Activated B cell treated with CpG ODN at 0.5 μM for 24 hours (primary cell): Measurements from ENCODE around the gene TERT. TPM values are rescaled to one million over a fixed set of nuclear protein-coding genes. Genes with fewer than 3 reads are reported as not detected.
A peak's percentile ranks its signal among the peaks of the same experiment; 100 is the strongest.

Experiments
- ATAC-seq: fragments of 200-7000 bp; cut with Tn5 transposase; one replicate; pipeline ENCODE4 v1.10.0; 2021; ENCODE audit warnings: low read depth, mild to moderate bottlenecking, moderate library complexity
- CTCF ChIA-PET: fragments of 350-600 bp; sonication (Branson Sonifier 250); formaldehyde crosslinking; loops from one replicate; lab custom pipeline; 2021; ENCODE audit warnings: antibody characterized with exemption; lab: Charles Lee
- POLR2A ChIA-PET: fragments of 350-600 bp; sonication (Branson Sonifier 250); formaldehyde crosslinking; loops from one replicate; lab custom pipeline; 2021; ENCODE audit warnings: antibody characterized with exemption; lab: Charles Lee
- DNase-seq: peaks from one replicate; pipeline ENCODE4 v3.0.0; 2022
- H3K27ac Mint-ChIP-seq: one replicate; pipeline ENCODE4 v1.8.0; 2020; ENCODE audit warnings: mixed read lengths
- H3K27me3 Mint-ChIP-seq: one replicate; pipeline ENCODE4 v1.8.0; 2021; ENCODE audit warnings: mixed read lengths
- H3K36me3 Mint-ChIP-seq: one replicate; pipeline ENCODE4 v1.8.0; 2021; ENCODE audit warnings: low read depth, mixed read lengths
- H3K4me1 Mint-ChIP-seq: one replicate; pipeline ENCODE4 v1.8.0; 2021; ENCODE audit warnings: mixed read lengths
- H3K4me3 Mint-ChIP-seq: one replicate; pipeline ENCODE4 v1.8.0; 2020; ENCODE audit warnings: mild to moderate bottlenecking, mixed read lengths
- H3K9me3 Mint-ChIP-seq: one replicate; pipeline ENCODE4 v1.8.0; 2020; ENCODE audit warnings: mixed read lengths
- intact Hi-C: fragments of 100-400 bp; cut with micrococcal nuclease; formaldehyde crosslinking; loops from one replicate; pipeline ENCODE4 v1.15.1; 2024
- total RNA-seq: library from RNA; stranded (reverse); gene quantifications from 2 replicates; pipeline ENCODE4 v1.2.3, GENCODE V29; 2022
- TF ChIP-seq, protein P1 (sequence below): fragments of 200-600 bp; IDR thresholded peaks from one replicate; pipeline ENCODE4 v1.8.0; 2022; ENCODE audit warnings: antibody characterized with exemption, mild to moderate bottlenecking

The TERT gene
- total RNA-seq, 1 donor from 2014 or later, result 0.35 TPM

DNA sequence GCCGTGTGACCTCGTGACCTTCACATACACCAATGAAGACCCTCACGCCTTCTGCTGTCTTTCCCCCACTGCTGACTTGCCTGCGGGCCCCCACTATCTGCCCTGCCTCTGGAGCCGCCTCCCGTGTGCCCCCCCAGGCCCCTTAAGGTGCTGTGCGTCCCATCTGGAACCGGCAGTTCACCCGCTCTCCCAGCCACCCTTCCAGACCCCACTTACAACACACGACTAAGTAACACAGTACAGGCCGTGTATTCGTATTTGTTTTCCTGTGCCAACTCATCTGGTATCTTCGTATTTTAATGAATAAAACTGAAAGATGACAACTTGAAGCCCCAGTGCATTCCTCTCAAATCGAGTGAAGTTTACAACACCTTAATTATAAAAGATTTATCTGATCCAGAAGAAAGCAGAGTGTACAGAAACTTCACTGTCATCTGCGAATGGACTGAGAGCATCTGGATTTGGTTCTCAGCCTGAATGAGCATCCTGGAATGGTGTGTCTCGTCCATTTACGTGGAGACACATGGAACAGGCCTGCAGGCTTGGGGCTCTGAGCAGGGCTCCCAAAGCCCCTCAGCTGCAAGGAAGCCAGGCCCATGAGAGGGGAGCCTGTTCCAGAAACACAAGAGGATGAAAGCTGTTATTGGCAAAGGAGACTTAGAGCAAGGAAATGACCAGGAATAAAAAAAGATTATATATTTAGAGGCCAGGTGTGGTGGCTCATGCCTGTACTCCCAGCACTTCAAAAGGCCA lies 21.9 kb upstream of the TERT start:
- TF ChIP-seq, protein P1, sequence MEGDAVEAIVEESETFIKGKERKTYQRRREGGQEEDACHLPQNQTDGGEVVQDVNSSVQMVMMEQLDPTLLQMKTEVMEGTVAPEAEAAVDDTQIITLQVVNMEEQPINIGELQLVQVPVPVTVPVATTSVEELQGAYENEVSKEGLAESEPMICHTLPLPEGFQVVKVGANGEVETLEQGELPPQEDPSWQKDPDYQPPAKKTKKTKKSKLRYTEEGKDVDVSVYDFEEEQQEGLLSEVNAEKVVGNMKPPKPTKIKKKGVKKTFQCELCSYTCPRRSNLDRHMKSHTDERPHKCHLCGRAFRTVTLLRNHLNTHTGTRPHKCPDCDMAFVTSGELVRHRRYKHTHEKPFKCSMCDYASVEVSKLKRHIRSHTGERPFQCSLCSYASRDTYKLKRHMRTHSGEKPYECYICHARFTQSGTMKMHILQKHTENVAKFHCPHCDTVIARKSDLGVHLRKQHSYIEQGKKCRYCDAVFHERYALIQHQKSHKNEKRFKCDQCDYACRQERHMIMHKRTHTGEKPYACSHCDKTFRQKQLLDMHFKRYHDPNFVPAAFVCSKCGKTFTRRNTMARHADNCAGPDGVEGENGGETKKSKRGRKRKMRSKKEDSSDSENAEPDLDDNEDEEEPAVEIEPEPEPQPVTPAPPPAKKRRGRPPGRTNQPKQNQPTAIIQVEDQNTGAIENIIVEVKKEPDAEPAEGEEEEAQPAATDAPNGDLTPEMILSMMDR, result no peak
- no peaks in the 10 kb centered on the region for H3K27me3 Mint-ChIP-seq
- peaks cover 48% of the 10 kb centered on the region for H3K4me1 Mint-ChIP-seq
- ChIA-PET POLR2A (interaction anchor here (0.8 to 2.0 kb wide), 3 partner anchors 28 to 69 kb away, joined by 3 to 9 read pairs (median 3); partner anchors contain the start of gene CLPTM1L), CTCF (no interaction called here)
- peaks cover 50% of the 10 kb centered on the region for H3K36me3 Mint-ChIP-seq
- H3K9me3 Mint-ChIP-seq, result no peaks in the 10 kb centered on the region
- DNase-seq (no peak), ATAC-seq (no peak)
- intact Hi-C loops, result no loop called here
- peak overlapping the region; percentile 76 for H3K4me3 Mint-ChIP-seq
- H3K27ac Mint-ChIP-seq, result peak overlapping the region; percentile 71

DNA sequence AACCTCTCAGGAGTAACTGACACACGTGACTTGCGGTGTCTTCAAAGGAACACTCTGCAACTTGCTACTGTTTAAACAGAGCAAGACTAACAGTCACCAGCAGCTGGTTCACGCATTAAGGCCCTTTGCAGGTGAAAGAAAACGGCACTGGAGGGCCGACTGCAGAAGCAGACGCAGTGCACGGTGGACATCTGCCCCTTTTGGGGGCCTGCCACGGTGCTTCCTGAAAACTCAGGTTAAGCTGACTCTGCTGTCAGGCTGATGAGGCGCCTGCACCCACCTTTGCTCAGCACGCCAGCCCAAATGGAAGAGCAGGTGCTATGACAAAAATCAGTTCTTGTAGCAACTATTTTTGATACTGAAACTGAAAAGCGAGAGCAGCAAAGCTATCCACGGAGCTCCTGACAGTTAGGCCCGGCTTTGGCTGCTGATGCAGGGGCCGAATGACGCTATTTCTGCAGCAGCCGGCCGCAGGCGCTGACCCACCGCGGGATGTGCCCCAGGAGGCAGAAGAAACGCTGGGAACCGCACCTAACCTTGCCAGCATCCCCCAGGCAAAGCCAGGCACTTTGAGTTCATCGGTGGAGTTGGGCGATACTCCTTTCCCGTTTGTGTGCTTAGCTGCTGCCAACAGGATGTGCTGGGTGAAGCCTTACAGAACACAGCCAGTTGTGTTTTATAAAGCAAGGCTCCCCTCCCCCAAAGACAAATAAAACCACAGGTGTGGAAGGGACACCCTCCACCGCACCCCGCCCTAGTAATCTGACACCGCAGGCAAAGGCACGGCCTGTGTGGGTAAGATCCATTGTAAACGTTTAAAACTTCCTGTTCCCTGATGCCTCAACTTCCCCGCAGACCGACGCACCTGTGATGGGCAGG lies 21.1 kb upstream of the TERT start:
- POLR2A ChIA-PET, result interaction anchor here (0.8 to 2.0 kb wide), 3 partner anchors 29 to 187 kb away, joined by 3 to 9 read pairs (median 4); partner anchors contain the start of gene CLPTM1L
- CTCF ChIA-PET, result no interaction called here

DNA sequence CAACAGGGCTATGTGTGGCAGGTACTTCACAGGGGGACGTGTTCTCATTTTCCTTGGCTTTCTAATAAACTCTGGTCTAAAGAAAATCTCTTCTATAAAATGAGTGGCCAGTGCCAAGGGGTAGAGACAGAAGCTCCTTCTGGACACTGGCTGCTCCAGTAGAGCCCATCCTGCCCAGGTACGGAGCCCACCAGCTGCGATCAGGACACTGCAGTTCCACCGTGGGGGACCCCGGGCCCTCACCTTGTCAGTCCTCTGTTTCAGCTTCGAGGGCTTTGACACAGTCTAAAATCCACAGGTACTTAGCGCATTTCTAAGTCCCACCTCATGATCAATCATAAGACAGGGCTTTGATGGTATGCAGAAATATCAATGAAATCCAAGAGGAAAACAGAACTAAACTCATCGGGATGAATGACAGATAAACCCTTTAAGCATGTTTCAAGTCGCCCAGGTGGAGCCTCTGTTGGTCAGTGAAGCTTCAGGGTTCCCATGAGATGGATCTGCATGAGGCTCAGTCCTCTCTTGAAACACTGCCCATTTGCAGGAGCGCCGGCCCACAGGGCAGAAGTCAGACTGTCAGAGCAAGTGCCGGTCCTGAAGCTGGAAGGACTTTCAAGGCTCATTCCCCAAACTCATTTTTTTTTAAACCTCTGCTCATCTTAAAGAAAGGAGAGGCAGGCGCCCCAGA lies 20.3 kb upstream of the TERT start:
- DNase-seq (no peak), ATAC-seq (no peak)
- Mint-ChIP-seq H3K4me3 (peak overlapping the region; percentile 76), H3K27me3 (peaks cover 4% of the 10 kb centered on the region), H3K4me1 (peaks cover 48% of the 10 kb centered on the region), H3K9me3 (peaks cover 8% of the 10 kb centered on the region), H3K27ac (peak overlapping the region; percentile 71), H3K36me3 (peaks cover 35% of the 10 kb centered on the region)
- ChIA-PET POLR2A (interaction anchor here (0.8 to 2.0 kb wide), 2 partner anchors 30 to 188 kb away, joined by 4 to 9 read pairs; partner anchors contain the start of gene CLPTM1L), CTCF (no interaction called here)
- TF ChIP-seq, protein P1, result no peak
- intact Hi-C loops, result no loop called here

More for the DNA sequence above, 21.1 kb upstream of the TERT start:
- Mint-ChIP-seq H3K27me3 (no peaks in the 10 kb centered on the region), H3K4me3 (peak overlapping the region; percentile 76), H3K27ac (peak overlapping the region; percentile 71), H3K4me1 (peaks cover 48% of the 10 kb centered on the region), H3K9me3 (peaks cover 2% of the 10 kb centered on the region), H3K36me3 (peaks cover 42% of the 10 kb centered on the region)
- TF ChIP-seq, protein P1, result no peak
- ATAC-seq, result peak; percentile 60
- intact Hi-C loops, result no loop called here
- peak; percentile 22 for DNase-seq

DNA sequence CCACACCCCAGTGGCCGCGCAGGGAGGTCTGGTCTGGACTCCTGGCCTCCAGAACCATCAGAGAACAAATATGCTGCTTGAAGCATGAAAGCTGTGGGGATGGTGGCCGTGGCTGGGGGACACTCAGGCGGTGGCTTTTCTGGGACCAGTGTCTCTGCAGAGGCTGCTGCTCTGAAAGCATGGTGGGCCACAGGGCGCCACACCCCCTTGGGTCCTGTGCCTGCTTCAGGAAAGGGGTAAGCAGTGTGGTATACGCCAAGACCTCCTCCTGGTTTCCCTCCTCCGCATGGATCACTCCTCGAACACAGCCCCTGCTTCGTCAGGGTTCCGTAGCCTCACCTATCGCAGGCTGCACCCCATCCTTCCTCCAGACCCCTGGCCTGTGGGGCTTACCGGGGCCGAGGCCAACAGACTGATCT lies 19.7 kb upstream of the TERT start:
- Mint-ChIP-seq H3K4me3 (no peak overlapping the region), H3K27me3 (peaks cover 6% of the 10 kb centered on the region), H3K27ac (no peak overlapping the region), H3K36me3 (peaks cover 31% of the 10 kb centered on the region), H3K4me1 (peaks cover 48% of the 10 kb centered on the region), H3K9me3 (peaks cover 9% of the 10 kb centered on the region)
- DNase-seq (peak; percentile 13), ATAC-seq (no peak)
- TF ChIP-seq, protein P1, result no peak
- ChIA-PET POLR2A (interaction anchor here (2.0 kb wide), 1 partner anchor 30 kb away, joined by 9 read pairs; the partner anchor contains the start of gene CLPTM1L), CTCF (no interaction called here)
- intact Hi-C loops, result no loop called here
